ENCODE data around the gene LAMA3.

Gene LAMA3

DNA sequence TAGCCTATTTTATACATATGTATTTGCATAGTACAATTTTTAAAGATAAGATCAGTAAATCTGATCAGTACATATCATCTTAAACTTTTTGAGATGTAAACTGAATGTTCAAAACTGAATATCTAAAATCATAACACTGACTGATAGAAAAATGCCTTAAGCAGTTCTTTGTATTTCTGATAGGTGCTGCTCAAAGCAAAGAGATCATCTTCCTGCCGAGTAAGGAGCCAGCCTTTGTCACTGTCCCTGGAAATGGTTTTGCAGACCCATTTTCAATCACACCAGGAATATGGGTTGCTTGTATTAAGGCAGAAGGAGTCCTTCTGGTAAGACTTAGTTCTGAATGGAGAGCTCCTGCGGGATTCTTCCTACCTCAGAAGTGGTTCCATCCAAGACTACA, 135.0 kb downstream of the LAMA3 start (continued):
- TF ChIP-seq, protein P1, sequence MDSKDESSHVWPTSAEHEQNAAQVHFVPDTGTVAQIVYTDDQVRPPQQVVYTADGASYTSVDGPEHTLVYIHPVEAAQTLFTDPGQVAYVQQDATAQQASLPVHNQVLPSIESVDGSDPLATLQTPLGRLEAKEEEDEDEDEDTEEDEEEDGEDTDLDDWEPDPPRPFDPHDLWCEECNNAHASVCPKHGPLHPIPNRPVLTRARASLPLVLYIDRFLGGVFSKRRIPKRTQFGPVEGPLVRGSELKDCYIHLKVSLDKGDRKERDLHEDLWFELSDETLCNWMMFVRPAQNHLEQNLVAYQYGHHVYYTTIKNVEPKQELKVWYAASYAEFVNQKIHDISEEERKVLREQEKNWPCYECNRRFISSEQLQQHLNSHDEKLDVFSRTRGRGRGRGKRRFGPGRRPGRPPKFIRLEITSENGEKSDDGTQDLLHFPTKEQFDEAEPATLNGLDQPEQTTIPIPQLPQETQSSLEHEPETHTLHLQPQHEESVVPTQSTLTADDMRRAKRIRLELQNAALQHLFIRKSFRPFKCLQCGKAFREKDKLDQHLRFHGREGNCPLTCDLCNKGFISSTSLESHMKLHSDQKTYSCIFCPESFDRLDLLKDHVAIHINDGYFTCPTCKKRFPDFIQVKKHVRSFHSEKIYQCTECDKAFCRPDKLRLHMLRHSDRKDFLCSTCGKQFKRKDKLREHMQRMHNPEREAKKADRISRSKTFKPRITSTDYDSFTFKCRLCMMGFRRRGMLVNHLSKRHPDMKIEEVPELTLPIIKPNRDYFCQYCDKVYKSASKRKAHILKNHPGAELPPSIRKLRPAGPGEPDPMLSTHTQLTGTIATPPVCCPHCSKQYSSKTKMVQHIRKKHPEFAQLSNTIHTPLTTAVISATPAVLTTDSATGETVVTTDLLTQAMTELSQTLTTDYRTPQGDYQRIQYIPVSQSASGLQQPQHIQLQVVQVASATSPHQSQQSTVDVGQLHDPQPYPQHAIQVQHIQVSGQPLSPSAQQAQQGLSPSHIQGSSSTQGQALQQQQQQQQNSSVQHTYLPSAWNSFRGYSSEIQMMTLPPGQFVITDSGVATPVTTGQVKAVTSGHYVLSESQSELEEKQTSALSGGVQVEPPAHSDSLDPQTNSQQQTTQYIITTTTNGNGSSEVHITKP (tag by site-specific recombination; IDR thresholded peaks at IDR 0.05) = no peak
- TF ChIP-seq ZNF302 (tag by site-specific recombination; IDR thresholded peaks at IDR 0.05; ENCODE audit: low read depth) = no peak

DNA sequence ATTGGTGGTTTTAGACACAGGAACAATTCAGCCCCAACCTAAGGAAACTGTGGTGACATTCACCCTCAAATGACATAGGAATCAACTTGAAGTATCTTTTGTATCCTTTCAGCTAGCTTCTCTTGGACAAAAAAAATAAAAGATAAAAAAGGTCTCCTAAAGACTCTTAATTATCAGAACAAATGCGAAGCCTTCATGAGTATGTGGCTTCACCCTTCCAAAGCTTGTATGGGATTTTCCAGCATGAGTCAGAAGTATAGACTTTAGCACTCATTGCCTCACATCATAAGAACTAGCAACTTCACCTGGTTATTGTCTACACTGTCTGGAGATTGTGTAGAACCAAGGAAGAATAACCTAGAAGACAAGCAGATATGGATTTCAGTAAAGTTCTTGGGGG, 135.4 kb downstream of the LAMA3 start:
- TF ChIP-seq ZNF335 (tag by site-specific recombination; conservative IDR thresholded peaks at IDR 0.05) (no peak), HOXD13 (CRISPR knock-in tag; IDR thresholded peaks at IDR 0.05; ENCODE audit: borderline replicate concordance) (no peak), ZNF341 (tag by site-specific recombination; IDR thresholded peaks at IDR 0.05; ENCODE audit: low read depth) (no peak), ZNF366 (tag by site-specific recombination; conservative IDR thresholded peaks at IDR 0.05) (no peak), ZNF830 (tag by site-specific recombination; IDR thresholded peaks at IDR 0.05; ENCODE audit: low read depth) (no peak)
- TF ChIP-seq, protein P2, sequence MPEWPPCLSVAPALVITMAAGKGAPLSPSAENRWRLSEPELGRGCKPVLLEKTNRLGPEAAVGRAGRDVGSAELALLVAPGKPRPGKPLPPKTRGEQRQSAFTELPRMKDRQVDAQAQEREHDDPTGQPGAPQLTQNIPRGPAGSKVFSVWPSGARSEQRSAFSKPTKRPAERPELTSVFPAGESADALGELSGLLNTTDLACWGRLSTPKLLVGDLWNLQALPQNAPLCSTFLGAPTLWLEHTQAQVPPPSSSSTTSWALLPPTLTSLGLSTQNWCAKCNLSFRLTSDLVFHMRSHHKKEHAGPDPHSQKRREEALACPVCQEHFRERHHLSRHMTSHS (tag by site-specific recombination; IDR thresholded peaks at IDR 0.05) = no peak
- Histone ChIP-seq H3K36me3 (ENCODE audit: control insufficient read depth in 2 of 2, insufficient read depth in 1 of 2, low read length in 2 of 2) (peaks cover 5 to 67% of the 10 kb centered on the region in 2 experiments; a peak in 2 of 3 replicates), H3K9me3 (ENCODE audit: control insufficient read depth, insufficient read depth, low read depth, low read length) (no peaks in the 10 kb centered on the region), H3K27ac (ENCODE audit: extremely low read depth, low read depth, low read length) (no peak overlapping the region), H3K4me1 (ENCODE audit: control insufficient read depth, insufficient read depth, low read length) (no peaks in the 10 kb centered on the region), H3K4me3 (ENCODE audit: low read depth, low read length) (no peak overlapping the region)
- CTCF ChIA-PET = no interaction called here
- POLR2A ChIA-PET = no interaction called here

DNA sequence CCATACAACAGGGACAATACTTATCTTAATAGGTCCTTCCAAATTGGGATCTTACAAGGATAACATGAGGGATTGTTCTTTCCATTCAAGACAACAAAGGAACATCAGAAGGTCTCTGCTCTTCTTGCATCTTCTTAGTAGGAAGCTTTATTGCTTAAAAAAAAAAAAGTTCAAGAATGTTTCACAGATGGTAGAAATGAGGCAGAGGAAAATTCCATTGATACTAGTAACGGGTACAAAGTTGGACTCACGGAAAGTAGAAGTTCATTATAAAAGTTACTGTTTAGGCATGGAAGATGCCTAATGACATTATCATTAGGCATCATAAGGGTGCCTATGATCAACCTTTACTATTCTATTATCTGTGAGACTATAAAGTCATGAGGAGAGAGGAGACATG, 136.2 kb downstream of the LAMA3 start:
- Histone ChIP-seq H3K4me3 (ENCODE audit: low read depth, low read length) (no peak overlapping the region), H3K4me1 (ENCODE audit: control insufficient read depth, insufficient read depth, low read length) (no peaks in the 10 kb centered on the region), H3K36me3 (ENCODE audit: control insufficient read depth in 2 of 2, insufficient read depth in 1 of 2, low read length in 2 of 2) (peaks cover 2 to 62% of the 10 kb centered on the region in 2 experiments; a peak in 2 of 3 replicates), H3K9me3 (ENCODE audit: control insufficient read depth, insufficient read depth, low read depth, low read length) (no peaks in the 10 kb centered on the region), H3K27ac (ENCODE audit: extremely low read depth, low read depth, low read length) (no peak overlapping the region)
- CTCF ChIA-PET = interaction anchor here (0.6 to 1.0 kb wide), 2 partner anchors 93 to 792 kb away, joined by 3 to 4 read pairs; no protein-coding TSS in a partner anchor
- POLR2A ChIA-PET = no interaction called here
- TF ChIP-seq, protein P3, sequence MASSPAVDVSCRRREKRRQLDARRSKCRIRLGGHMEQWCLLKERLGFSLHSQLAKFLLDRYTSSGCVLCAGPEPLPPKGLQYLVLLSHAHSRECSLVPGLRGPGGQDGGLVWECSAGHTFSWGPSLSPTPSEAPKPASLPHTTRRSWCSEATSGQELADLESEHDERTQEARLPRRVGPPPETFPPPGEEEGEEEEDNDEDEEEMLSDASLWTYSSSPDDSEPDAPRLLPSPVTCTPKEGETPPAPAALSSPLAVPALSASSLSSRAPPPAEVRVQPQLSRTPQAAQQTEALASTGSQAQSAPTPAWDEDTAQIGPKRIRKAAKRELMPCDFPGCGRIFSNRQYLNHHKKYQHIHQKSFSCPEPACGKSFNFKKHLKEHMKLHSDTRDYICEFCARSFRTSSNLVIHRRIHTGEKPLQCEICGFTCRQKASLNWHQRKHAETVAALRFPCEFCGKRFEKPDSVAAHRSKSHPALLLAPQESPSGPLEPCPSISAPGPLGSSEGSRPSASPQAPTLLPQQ (tag by site-specific recombination; IDR thresholded peaks at IDR 0.05) = no peak
- TF ChIP-seq, protein P4, sequence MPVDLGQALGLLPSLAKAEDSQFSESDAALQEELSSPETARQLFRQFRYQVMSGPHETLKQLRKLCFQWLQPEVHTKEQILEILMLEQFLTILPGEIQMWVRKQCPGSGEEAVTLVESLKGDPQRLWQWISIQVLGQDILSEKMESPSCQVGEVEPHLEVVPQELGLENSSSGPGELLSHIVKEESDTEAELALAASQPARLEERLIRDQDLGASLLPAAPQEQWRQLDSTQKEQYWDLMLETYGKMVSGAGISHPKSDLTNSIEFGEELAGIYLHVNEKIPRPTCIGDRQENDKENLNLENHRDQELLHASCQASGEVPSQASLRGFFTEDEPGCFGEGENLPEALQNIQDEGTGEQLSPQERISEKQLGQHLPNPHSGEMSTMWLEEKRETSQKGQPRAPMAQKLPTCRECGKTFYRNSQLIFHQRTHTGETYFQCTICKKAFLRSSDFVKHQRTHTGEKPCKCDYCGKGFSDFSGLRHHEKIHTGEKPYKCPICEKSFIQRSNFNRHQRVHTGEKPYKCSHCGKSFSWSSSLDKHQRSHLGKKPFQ (tag by site-specific recombination; IDR thresholded peaks at IDR 0.05) = no peak
- TF ChIP-seq, protein P5, sequence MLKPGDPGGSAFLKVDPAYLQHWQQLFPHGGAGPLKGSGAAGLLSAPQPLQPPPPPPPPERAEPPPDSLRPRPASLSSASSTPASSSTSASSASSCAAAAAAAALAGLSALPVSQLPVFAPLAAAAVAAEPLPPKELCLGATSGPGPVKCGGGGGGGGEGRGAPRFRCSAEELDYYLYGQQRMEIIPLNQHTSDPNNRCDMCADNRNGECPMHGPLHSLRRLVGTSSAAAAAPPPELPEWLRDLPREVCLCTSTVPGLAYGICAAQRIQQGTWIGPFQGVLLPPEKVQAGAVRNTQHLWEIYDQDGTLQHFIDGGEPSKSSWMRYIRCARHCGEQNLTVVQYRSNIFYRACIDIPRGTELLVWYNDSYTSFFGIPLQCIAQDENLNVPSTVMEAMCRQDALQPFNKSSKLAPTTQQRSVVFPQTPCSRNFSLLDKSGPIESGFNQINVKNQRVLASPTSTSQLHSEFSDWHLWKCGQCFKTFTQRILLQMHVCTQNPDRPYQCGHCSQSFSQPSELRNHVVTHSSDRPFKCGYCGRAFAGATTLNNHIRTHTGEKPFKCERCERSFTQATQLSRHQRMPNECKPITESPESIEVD (tag by site-specific recombination; IDR thresholded peaks at IDR 0.05) = no peak
- TF ChIP-seq, protein P6, sequence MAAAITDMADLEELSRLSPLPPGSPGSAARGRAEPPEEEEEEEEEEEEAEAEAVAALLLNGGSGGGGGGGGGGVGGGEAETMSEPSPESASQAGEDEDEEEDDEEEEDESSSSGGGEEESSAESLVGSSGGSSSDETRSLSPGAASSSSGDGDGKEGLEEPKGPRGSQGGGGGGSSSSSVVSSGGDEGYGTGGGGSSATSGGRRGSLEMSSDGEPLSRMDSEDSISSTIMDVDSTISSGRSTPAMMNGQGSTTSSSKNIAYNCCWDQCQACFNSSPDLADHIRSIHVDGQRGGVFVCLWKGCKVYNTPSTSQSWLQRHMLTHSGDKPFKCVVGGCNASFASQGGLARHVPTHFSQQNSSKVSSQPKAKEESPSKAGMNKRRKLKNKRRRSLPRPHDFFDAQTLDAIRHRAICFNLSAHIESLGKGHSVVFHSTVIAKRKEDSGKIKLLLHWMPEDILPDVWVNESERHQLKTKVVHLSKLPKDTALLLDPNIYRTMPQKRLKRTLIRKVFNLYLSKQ (tag by site-specific recombination; IDR thresholded peaks at IDR 0.05; ENCODE audit: borderline replicate concordance) = no peak
- TF ChIP-seq, protein P7, sequence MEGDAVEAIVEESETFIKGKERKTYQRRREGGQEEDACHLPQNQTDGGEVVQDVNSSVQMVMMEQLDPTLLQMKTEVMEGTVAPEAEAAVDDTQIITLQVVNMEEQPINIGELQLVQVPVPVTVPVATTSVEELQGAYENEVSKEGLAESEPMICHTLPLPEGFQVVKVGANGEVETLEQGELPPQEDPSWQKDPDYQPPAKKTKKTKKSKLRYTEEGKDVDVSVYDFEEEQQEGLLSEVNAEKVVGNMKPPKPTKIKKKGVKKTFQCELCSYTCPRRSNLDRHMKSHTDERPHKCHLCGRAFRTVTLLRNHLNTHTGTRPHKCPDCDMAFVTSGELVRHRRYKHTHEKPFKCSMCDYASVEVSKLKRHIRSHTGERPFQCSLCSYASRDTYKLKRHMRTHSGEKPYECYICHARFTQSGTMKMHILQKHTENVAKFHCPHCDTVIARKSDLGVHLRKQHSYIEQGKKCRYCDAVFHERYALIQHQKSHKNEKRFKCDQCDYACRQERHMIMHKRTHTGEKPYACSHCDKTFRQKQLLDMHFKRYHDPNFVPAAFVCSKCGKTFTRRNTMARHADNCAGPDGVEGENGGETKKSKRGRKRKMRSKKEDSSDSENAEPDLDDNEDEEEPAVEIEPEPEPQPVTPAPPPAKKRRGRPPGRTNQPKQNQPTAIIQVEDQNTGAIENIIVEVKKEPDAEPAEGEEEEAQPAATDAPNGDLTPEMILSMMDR (tag by site-specific recombination; IDR thresholded peaks at IDR 0.05) = no peak
- TF ChIP-seq, protein P8, sequence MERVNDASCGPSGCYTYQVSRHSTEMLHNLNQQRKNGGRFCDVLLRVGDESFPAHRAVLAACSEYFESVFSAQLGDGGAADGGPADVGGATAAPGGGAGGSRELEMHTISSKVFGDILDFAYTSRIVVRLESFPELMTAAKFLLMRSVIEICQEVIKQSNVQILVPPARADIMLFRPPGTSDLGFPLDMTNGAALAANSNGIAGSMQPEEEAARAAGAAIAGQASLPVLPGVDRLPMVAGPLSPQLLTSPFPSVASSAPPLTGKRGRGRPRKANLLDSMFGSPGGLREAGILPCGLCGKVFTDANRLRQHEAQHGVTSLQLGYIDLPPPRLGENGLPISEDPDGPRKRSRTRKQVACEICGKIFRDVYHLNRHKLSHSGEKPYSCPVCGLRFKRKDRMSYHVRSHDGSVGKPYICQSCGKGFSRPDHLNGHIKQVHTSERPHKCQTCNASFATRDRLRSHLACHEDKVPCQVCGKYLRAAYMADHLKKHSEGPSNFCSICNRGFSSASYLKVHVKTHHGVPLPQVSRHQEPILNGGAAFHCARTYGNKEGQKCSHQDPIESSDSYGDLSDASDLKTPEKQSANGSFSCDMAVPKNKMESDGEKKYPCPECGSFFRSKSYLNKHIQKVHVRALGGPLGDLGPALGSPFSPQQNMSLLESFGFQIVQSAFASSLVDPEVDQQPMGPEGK (tag by site-specific recombination; IDR thresholded peaks at IDR 0.05) = no peak
- no peak for TF ChIP-seq ZNF311 (tag by site-specific recombination; IDR thresholded peaks at IDR 0.05; ENCODE audit: borderline replicate concordance)
- no peak for TF ChIP-seq OVOL3 (tag by site-specific recombination; IDR thresholded peaks at IDR 0.05)
